Measurements from ENCODE around the gene HIBADH.

GRCh38 chr7:27484451-27484850 lies 178.2 kb downstream of the HIBADH start:
- no peak for TF ChIP-seq GATA2 (IDR thresholded peaks at IDR 0.05; ENCODE audit: low read depth, low read length)
- no peak for TF ChIP-seq GATA3 (IDR thresholded peaks at IDR 0.05; ENCODE audit: low read depth, low read length)
